CD4-positive, CD25-positive, alpha-beta regulatory T cell (primary cell): ENCODE data around the gene STK39. TPM values are rescaled to one million over a fixed set of nuclear protein-coding genes. Genes with fewer than 3 reads are reported as not detected.

ENCODE experiments used
- ATAC-seq, 2 donors: fragments of 150-1000 bp; cut with Tn5 transposase; one replicate each; pipeline ENCODE4 v1.10.0; 2021; ENCODE audit warnings: low read depth in 2 of 2, moderate number of reproducible peaks in 2 of 2, moderate library complexity in 1 of 2
- DNase-seq, 3 donors: peaks; one replicate each; pipeline versions ENCODE4 v3.0.0 to v3.0.0-alpha.2; 2012 to 2022; ENCODE audit warnings: mixed read lengths in 1 of 3
- H3K27ac ChIP-seq: one replicate; pipeline ENCODE4 v1.7.0; 2013; ENCODE audit warnings: mild to moderate bottlenecking, low read length; ENCODE audit not compliant: insufficient read depth, poor library complexity, severe bottlenecking
- H3K27me3 ChIP-seq: one replicate; pipeline ENCODE4 v1.7.0; 2013; ENCODE audit warnings: low read length; ENCODE audit not compliant: control insufficient read depth, insufficient read depth
- H3K36me3 ChIP-seq: one replicate; pipeline ENCODE4 v1.7.0; 2013; ENCODE audit warnings: mild to moderate bottlenecking, low read length, moderate library complexity; ENCODE audit not compliant: control insufficient read depth, insufficient read depth
- H3K4me1 ChIP-seq: 2 replicates; pipeline ENCODE4 v1.7.0; 2013; ENCODE audit warnings: mild to moderate bottlenecking, low read length; ENCODE audit not compliant: insufficient read depth, control insufficient read depth, poor library complexity, severe bottlenecking
- H3K4me3 ChIP-seq: one replicate; pipeline ENCODE4 v1.7.0; 2013; ENCODE audit warnings: low read depth, mild to moderate bottlenecking, low read length, moderate library complexity
- H3K9me3 ChIP-seq, 2 experiments: 1 replicate in 1 of 2; 2 replicates in 1 of 2; pipeline ENCODE4 v1.7.0; 2013; ENCODE audit warnings: low read length in 2 of 2, mild to moderate bottlenecking in 1 of 2, moderate library complexity in 1 of 2; ENCODE audit not compliant: control insufficient read depth in 2 of 2
- H3K27ac Mint-ChIP-seq, 3 donors: one replicate each; pipeline ENCODE4 v1.8.0; 2020 to 2022; ENCODE audit warnings: mild to moderate bottlenecking in 3 of 3, mixed read lengths in 3 of 3, moderate library complexity in 2 of 3
- H3K27me3 Mint-ChIP-seq: one replicate; pipeline ENCODE4 v1.8.0; 2022; ENCODE audit warnings: mild to moderate bottlenecking, mixed read lengths
- H3K36me3 Mint-ChIP-seq: one replicate; pipeline ENCODE4 v1.8.0; 2020; ENCODE audit warnings: mixed read lengths
- H3K4me1 Mint-ChIP-seq, 4 donors: one replicate each; pipeline ENCODE4 v1.8.0; 2020 to 2022; ENCODE audit warnings: mixed read lengths in 4 of 4, mild to moderate bottlenecking in 1 of 4
- H3K4me3 Mint-ChIP-seq, 4 donors: one replicate each; pipeline ENCODE4 v1.8.0; 2020 to 2022; ENCODE audit warnings: mild to moderate bottlenecking in 4 of 4, mixed read lengths in 4 of 4, moderate library complexity in 3 of 4
- H3K9me3 Mint-ChIP-seq, 7 donors: one replicate each; pipeline ENCODE4 v1.8.0; 2020 to 2022; ENCODE audit warnings: mixed read lengths in 7 of 7, mild to moderate bottlenecking in 3 of 7, moderate library complexity in 2 of 7
- polyA plus RNA-seq, 4 donors: library from polyadenylated mRNA; unstranded; fragments of 300-500 nt; fragmentation: Illumina TruSeq; gene quantifications; one replicate each; pipeline ENCODE4 v1.2.3, GENCODE V29; 2021
- total RNA-seq: library from RNA; stranded (reverse); gene quantifications from one replicate; pipeline ENCODE4 v1.2.3, GENCODE V29; 2022

Gene STK39
- total and polyA plus RNA-seq, 5 donors from 2014 or later = 4.4 to 27.2 (median 7.6) TPM

- H3K4me1 ChIP-seq = no peaks in the 10 kb centered on the region
- no peak overlapping the region for H3K4me3 ChIP-seq
- Mint-ChIP-seq H3K4me3 (no peak overlapping the region), H3K27me3 (no peaks in the 10 kb centered on the region), H3K9me3 (no peaks in the 10 kb centered on the region), H3K36me3 (peaks cover 26% of the 10 kb centered on the region), H3K4me1 (peaks cover 12 to 26% (median 19%) of the 10 kb centered on the region in 4 donors), H3K27ac (no peak overlapping the region)
- H3K27me3 ChIP-seq = no peaks in the 10 kb centered on the region
- peaks cover 25% of the 10 kb centered on the region for H3K36me3 ChIP-seq
- no peak overlapping the region for H3K27ac ChIP-seq
- peak in 2 of 3 donors; percentile 8 to 57 for DNase-seq
- ATAC-seq = no peak
- no peaks in the 10 kb centered on the region for H3K9me3 ChIP-seq
Observed at GRCh38 chr2:168160897-168161296, 86.5 kb downstream of the STK39 start.

- H3K4me1 Mint-ChIP-seq = peaks cover 9 to 30% (median 19%) of the 10 kb centered on the region in 4 donors
- Histone ChIP-seq H3K36me3 (peaks cover 21% of the 10 kb centered on the region), H3K9me3 (no peaks in the 10 kb centered on the region), H3K27me3 (no peaks in the 10 kb centered on the region), H3K4me3 (no peak overlapping the region), H3K27ac (no peak overlapping the region), H3K4me1 (no peaks in the 10 kb centered on the region)
- DNase-seq (no peak), ATAC-seq (no peak)
- no peak overlapping the region for H3K4me3 Mint-ChIP-seq
- peaks cover 26% of the 10 kb centered on the region for H3K36me3 Mint-ChIP-seq
- H3K27me3 Mint-ChIP-seq = no peaks in the 10 kb centered on the region
- H3K27ac Mint-ChIP-seq = peak overlapping the region in 1 of 3 donors; percentile 20
- no peaks in the 10 kb centered on the region for H3K9me3 Mint-ChIP-seq
Observed at GRCh38 chr2:168159754-168160585, 87.4 kb downstream of the STK39 start.

GRCh38 chr2:168158586-168158985, 88.8 kb downstream of the STK39 start:
- no peak for DNase-seq
- peak overlapping the region in 1 of 3 donors; percentile 33 for H3K27ac Mint-ChIP-seq
- H3K27ac ChIP-seq = no peak overlapping the region
- H3K4me1 ChIP-seq = no peaks in the 10 kb centered on the region
- no peaks in the 10 kb centered on the region for H3K27me3 ChIP-seq
- no peak for ATAC-seq
- H3K4me3 Mint-ChIP-seq = no peak overlapping the region
- H3K36me3 ChIP-seq = peaks cover 22% of the 10 kb centered on the region
- peaks cover 20% of the 10 kb centered on the region for H3K36me3 Mint-ChIP-seq
- H3K9me3 Mint-ChIP-seq = no peaks in the 10 kb centered on the region
- peaks cover 9 to 30% (median 21%) of the 10 kb centered on the region in 4 donors for H3K4me1 Mint-ChIP-seq
- no peak overlapping the region for H3K4me3 ChIP-seq
- H3K27me3 Mint-ChIP-seq = no peaks in the 10 kb centered on the region
- no peaks in the 10 kb centered on the region for H3K9me3 ChIP-seq

GRCh38 chr2:168157926-168158325, 89.5 kb downstream of the STK39 start:
- Mint-ChIP-seq H3K36me3 (peaks cover 14% of the 10 kb centered on the region), H3K4me3 (no peak overlapping the region), H3K9me3 (no peaks in the 10 kb centered on the region), H3K27me3 (no peaks in the 10 kb centered on the region), H3K27ac (peak overlapping the region in 1 of 3 donors; percentile 21), H3K4me1 (peaks cover 9 to 30% (median 18%) of the 10 kb centered on the region in 4 donors)
- Histone ChIP-seq H3K27me3 (no peaks in the 10 kb centered on the region), H3K9me3 (no peaks in the 10 kb centered on the region), H3K4me1 (no peaks in the 10 kb centered on the region), H3K27ac (no peak overlapping the region), H3K36me3 (peaks cover 18% of the 10 kb centered on the region), H3K4me3 (no peak overlapping the region)
- DNase-seq (no peak), ATAC-seq (no peak)

GRCh38 chr2:168157070-168157469, 90.3 kb downstream of the STK39 start:
- Mint-ChIP-seq H3K4me3 (no peak overlapping the region), H3K27ac (peak overlapping the region in 1 of 3 donors; percentile 21), H3K4me1 (peaks cover 9 to 30% (median 21%) of the 10 kb centered on the region in 4 donors), H3K36me3 (peaks cover 21% of the 10 kb centered on the region), H3K27me3 (peaks cover 4% of the 10 kb centered on the region), H3K9me3 (no peaks in the 10 kb centered on the region)
- ATAC-seq = no peak
- no peaks in the 10 kb centered on the region for H3K9me3 ChIP-seq
- no peaks in the 10 kb centered on the region for H3K27me3 ChIP-seq
- no peaks in the 10 kb centered on the region for H3K4me1 ChIP-seq
- no peak overlapping the region for H3K4me3 ChIP-seq
- H3K27ac ChIP-seq = no peak overlapping the region
- H3K36me3 ChIP-seq = peaks cover 18% of the 10 kb centered on the region
- DNase-seq = no peak

GRCh38 chr2:168156661-168157060, 90.7 kb downstream of the STK39 start:
- Mint-ChIP-seq H3K4me3 (no peak overlapping the region), H3K4me1 (peaks cover 9 to 30% (median 21%) of the 10 kb centered on the region in 4 donors), H3K27me3 (peaks cover 4% of the 10 kb centered on the region), H3K36me3 (peaks cover 22% of the 10 kb centered on the region), H3K9me3 (no peaks in the 10 kb centered on the region), H3K27ac (no peak overlapping the region)
- Histone ChIP-seq H3K27me3 (no peaks in the 10 kb centered on the region), H3K4me3 (no peak overlapping the region), H3K36me3 (peaks cover 18% of the 10 kb centered on the region), H3K4me1 (no peaks in the 10 kb centered on the region), H3K27ac (no peak overlapping the region), H3K9me3 (no peaks in the 10 kb centered on the region)
- DNase-seq (peak in 1 of 3 donors; percentile 13), ATAC-seq (peak in 1 of 2 donors; percentile 37)

- peaks cover 20% of the 10 kb centered on the region for H3K36me3 ChIP-seq
- no peak overlapping the region for H3K4me3 Mint-ChIP-seq
- peaks cover 22% of the 10 kb centered on the region for H3K36me3 Mint-ChIP-seq
- DNase-seq (no peak), ATAC-seq (no peak)
- H3K4me1 ChIP-seq = no peaks in the 10 kb centered on the region
- H3K27me3 Mint-ChIP-seq = peaks cover 4% of the 10 kb centered on the region
- H3K9me3 Mint-ChIP-seq = no peaks in the 10 kb centered on the region
- no peak overlapping the region for H3K4me3 ChIP-seq
- H3K27ac Mint-ChIP-seq = peak overlapping the region in 1 of 3 donors; percentile 3
- no peaks in the 10 kb centered on the region for H3K27me3 ChIP-seq
- H3K27ac ChIP-seq = no peak overlapping the region
- H3K9me3 ChIP-seq = no peaks in the 10 kb centered on the region
- H3K4me1 Mint-ChIP-seq = peaks cover 14 to 33% (median 21%) of the 10 kb centered on the region in 4 donors
Observed at GRCh38 chr2:168155680-168156079, 91.7 kb downstream of the STK39 start.

GRCh38 chr2:168155046-168155445, 92.3 kb downstream of the STK39 start:
- peaks cover 14 to 33% (median 23%) of the 10 kb centered on the region in 4 donors for H3K4me1 Mint-ChIP-seq
- H3K9me3 Mint-ChIP-seq = no peaks in the 10 kb centered on the region
- peaks cover 22% of the 10 kb centered on the region for H3K36me3 Mint-ChIP-seq
- no peaks in the 10 kb centered on the region for H3K27me3 ChIP-seq
- peaks cover 21% of the 10 kb centered on the region for H3K36me3 ChIP-seq
- no peak overlapping the region for H3K27ac ChIP-seq
- no peaks in the 10 kb centered on the region for H3K9me3 ChIP-seq
- no peak overlapping the region for H3K4me3 Mint-ChIP-seq
- peak overlapping the region in 1 of 3 donors; percentile 58 for H3K27ac Mint-ChIP-seq
- ATAC-seq = no peak
- peaks cover 4% of the 10 kb centered on the region for H3K27me3 Mint-ChIP-seq
- no peaks in the 10 kb centered on the region for H3K4me1 ChIP-seq
- DNase-seq = no peak
- H3K4me3 ChIP-seq = no peak overlapping the region
